ENCODE results near the gene ILK.

GRCh38 chr11:6628526-6628925 lies 25.0 kb downstream of the ILK start:
- TF ChIP-seq CTCF (IDR thresholded peaks at IDR 0.05; ENCODE audit: extremely low read depth in 1 of 2, insufficient read depth in 1 of 2, low read depth in 1 of 2, low read length in 2 of 2) (no peak), MAX (IDR thresholded peaks at IDR 0.05; ENCODE audit: insufficient read depth, insufficient read length) (no peak), POLR2A (IDR thresholded peaks at IDR 0.05; ENCODE audit: low read depth, low read length) (no peak), EZH2 (IDR thresholded peaks at IDR 0.05; ENCODE audit: borderline replicate concordance, low read depth, low read length, severe bottlenecking) (no peak), POLR2AphosphoS5 (IDR thresholded peaks at IDR 0.05; ENCODE audit: insufficient read depth, low read depth, low read length) (no peak), MYC (IDR thresholded peaks at IDR 0.05; ENCODE audit: low read depth, low read length) (no peak)

Data from endothelial cell of umbilical vein (primary cell).